Keratinocyte (primary cell): ENCODE data around the gene CDK14.

Source experiments
- EZH2 ChIP-seq: IDR thresholded peaks from one replicate; pipeline ENCODE4 v1.6.1; 2012; ENCODE audit warnings: inconsistent platforms, mild to moderate bottlenecking, low read length, moderate library complexity
- TF ChIP-seq, protein P1 (sequence below), 3 experiments: IDR thresholded peaks in 1 of 3; conservative IDR thresholded peaks in 1 of 3; optimal IDR thresholded peaks in 1 of 3; 2 replicates in 2 of 3; 3 replicates in 1 of 3; pipeline versions ENCODE3 to v1.5.1; 2011; ENCODE audit warnings: low read length in 3 of 3, mild to moderate bottlenecking in 3 of 3, moderate library complexity in 2 of 3, control low read depth in 1 of 3, inconsistent platforms in 1 of 3; ENCODE audit not compliant: insufficient read depth in 2 of 3; ENCODE audit errors: extremely low read depth in 1 of 3

DNA sequence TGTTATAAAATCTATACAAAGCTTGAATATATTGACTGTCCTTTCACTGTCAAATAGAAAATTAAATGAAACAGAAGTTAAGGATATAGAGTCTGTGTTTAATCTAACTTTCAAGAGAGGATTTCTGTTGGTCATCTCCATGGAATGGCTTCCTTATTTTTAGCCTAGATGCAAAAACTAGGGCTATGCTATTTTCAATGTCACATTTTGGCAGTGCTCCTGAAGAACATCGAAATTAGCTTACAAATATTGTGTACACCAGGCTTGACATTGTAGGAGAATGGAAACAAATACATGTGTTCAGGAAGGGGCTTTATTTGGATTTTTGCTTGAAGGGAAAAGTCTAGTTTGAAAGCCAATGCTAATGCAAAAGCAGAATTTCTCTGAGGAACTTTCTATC, 295.4 kb downstream of the CDK14 start:
- TF ChIP-seq, protein P1, sequence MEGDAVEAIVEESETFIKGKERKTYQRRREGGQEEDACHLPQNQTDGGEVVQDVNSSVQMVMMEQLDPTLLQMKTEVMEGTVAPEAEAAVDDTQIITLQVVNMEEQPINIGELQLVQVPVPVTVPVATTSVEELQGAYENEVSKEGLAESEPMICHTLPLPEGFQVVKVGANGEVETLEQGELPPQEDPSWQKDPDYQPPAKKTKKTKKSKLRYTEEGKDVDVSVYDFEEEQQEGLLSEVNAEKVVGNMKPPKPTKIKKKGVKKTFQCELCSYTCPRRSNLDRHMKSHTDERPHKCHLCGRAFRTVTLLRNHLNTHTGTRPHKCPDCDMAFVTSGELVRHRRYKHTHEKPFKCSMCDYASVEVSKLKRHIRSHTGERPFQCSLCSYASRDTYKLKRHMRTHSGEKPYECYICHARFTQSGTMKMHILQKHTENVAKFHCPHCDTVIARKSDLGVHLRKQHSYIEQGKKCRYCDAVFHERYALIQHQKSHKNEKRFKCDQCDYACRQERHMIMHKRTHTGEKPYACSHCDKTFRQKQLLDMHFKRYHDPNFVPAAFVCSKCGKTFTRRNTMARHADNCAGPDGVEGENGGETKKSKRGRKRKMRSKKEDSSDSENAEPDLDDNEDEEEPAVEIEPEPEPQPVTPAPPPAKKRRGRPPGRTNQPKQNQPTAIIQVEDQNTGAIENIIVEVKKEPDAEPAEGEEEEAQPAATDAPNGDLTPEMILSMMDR (optimal IDR thresholded peaks at IDR 0.05 in 1 of 3, IDR thresholded peaks at IDR 0.05 in 1 of 3, conservative IDR thresholded peaks at IDR 0.05 in 1 of 3; ENCODE audit: extremely low read depth in 1 of 3, insufficient read depth in 2 of 3, low read length in 3 of 3): no peak
- no peak for TF ChIP-seq EZH2
